SK-N-SH (cell line): Measurements from ENCODE around the gene AFAP1L1. TPM values are rescaled to one million over a fixed set of nuclear protein-coding genes. Genes with fewer than 3 reads are reported as not detected.

Source experiments
- CTCF ChIA-PET: fragments of 300-600, 350-600 bp; formaldehyde crosslinking; extraction: SDS; loops from one replicate; lab custom pipeline; 2021; lab: Yijun Ruan, JAX
- POLR2A ChIA-PET: fragments of 350-600 bp; sonication (Branson Sonifier 250); formaldehyde crosslinking; extraction: SDS; loops from one replicate; lab custom pipeline; 2020; ENCODE audit warnings: antibody characterized with exemption, inconsistent platforms; lab: Yijun Ruan, JAX
- DNase-seq: peaks from one replicate; pipeline ENCODE4 v3.0.0; 2012
- H2AFZ ChIP-seq: fragments of 200-600 bp; sonication (generic); 2 replicates; pipeline ENCODE4 v1.8.1; 2016; ENCODE audit warnings: antibody characterized with exemption, mild to moderate bottlenecking, low read depth
- H3F3A ChIP-seq: fragments of 200-600 bp; sonication (generic); replicated peaks from 2 replicates; pipeline ENCODE3; 2016; ENCODE audit warnings: antibody characterized with exemption, mild to moderate bottlenecking; ENCODE audit not compliant: insufficient read depth
- H3K27ac ChIP-seq, 2 experiments: fragments of 200-500 bp in 1 of 2; fragments of 200-600 bp in 1 of 2; sonication (Bioruptor generic) in 1 of 2; sonication (generic), shearing (Covaris generic) in 1 of 2; 2 replicates each; pipeline versions ENCODE4 v1.5.1 to v1.6.1; 2014 to 2016; ENCODE audit warnings: low read depth in 2 of 2, inconsistent platforms in 1 of 2, low read length in 1 of 2, mild to moderate bottlenecking in 1 of 2, mixed read lengths in 1 of 2
- H3K27me3 ChIP-seq: fragments of 200-600 bp; sonication (generic), shearing (Covaris generic); 2 replicates; pipeline ENCODE4 v1.6.1; 2016; ENCODE audit warnings: mixed run types; ENCODE audit not compliant: insufficient read depth
- H3K36me3 ChIP-seq, 2 experiments: fragments of 200-500 bp in 1 of 2; fragments of 200-600 bp in 1 of 2; sonication (Bioruptor generic) in 1 of 2; sonication (generic) in 1 of 2; replicated peaks in 1 of 2; 2 replicates each; pipeline versions ENCODE3 to v1.5.1; 2014 to 2016; ENCODE audit warnings: low read length in 1 of 2, mild to moderate bottlenecking in 1 of 2; ENCODE audit not compliant: insufficient read depth in 2 of 2, control insufficient read depth in 1 of 2
- H3K4me1 ChIP-seq, 2 experiments: fragments of 200-500 bp in 1 of 2; fragments of 200-600 bp in 1 of 2; sonication (Bioruptor generic) in 1 of 2; sonication (generic), shearing (Covaris generic) in 1 of 2; 2 replicates each; pipeline versions ENCODE4 v1.5.1 to v1.6.1; 2014 to 2016; ENCODE audit warnings: low read depth in 1 of 2, low read length in 1 of 2, mixed run types in 1 of 2; ENCODE audit not compliant: insufficient read depth in 2 of 2, control insufficient read depth in 1 of 2
- H3K4me2 ChIP-seq: fragments of 200-600 bp; sonication (generic), shearing (Covaris generic); 2 replicates; pipeline ENCODE4 v1.6.1; 2017; ENCODE audit warnings: mixed run types
- H3K4me3 ChIP-seq, 2 experiments: fragments of 200-500 bp in 1 of 2; fragments of 200-600 bp in 1 of 2; sonication (Bioruptor generic) in 1 of 2; sonication (generic), shearing (Covaris generic) in 1 of 2; 2 replicates each; pipeline versions ENCODE4 v1.5.1 to v1.8.1; 2014 to 2016; ENCODE audit warnings: low read depth in 2 of 2, inconsistent platforms in 1 of 2, low read length in 1 of 2, mild to moderate bottlenecking in 1 of 2, mixed read lengths in 1 of 2, moderate library complexity in 1 of 2
- H3K79me2 ChIP-seq: fragments of 200-600 bp; sonication (generic); 2 replicates; pipeline ENCODE4 v1.8.1; 2017; ENCODE audit warnings: mild to moderate bottlenecking; ENCODE audit not compliant: insufficient read depth
- H3K9ac ChIP-seq: fragments of 200-600 bp; sonication (generic); 2 replicates; pipeline ENCODE4 v1.6.1; 2017; ENCODE audit warnings: mixed run types
- H3K9me2 ChIP-seq: fragments of 200-600 bp; sonication (generic); 2 replicates; pipeline ENCODE4 v1.6.1; 2017; ENCODE audit warnings: mixed run types
- H3K9me3 ChIP-seq: fragments of 200-600 bp; sonication (generic); 2 replicates; pipeline ENCODE4 v1.6.1; 2017; ENCODE audit warnings: mixed run types, mild to moderate bottlenecking, moderate library complexity
- H4K20me1 ChIP-seq: fragments of 200-600 bp; sonication (generic); 2 replicates; pipeline ENCODE4 v1.6.1; 2017; ENCODE audit warnings: mild to moderate bottlenecking, mixed run types; ENCODE audit not compliant: insufficient read depth
- CHD2 ChIP-seq: fragments of 150-350 bp; IDR thresholded peaks from 2 replicates; pipeline ENCODE4 v1.6.1; 2018; ENCODE audit warnings: low read length; ENCODE audit not compliant: partially characterized antibody
- ELF1 ChIP-seq: IDR thresholded peaks from 2 replicates; pipeline ENCODE4 v1.4.0; 2012
- FOSL2 ChIP-seq: IDR thresholded peaks from 2 replicates; pipeline ENCODE4 v1.4.0; 2012; ENCODE audit warnings: low read depth, mild to moderate bottlenecking, moderate library complexity, borderline replicate concordance
- FOXM1 ChIP-seq: IDR thresholded peaks from 2 replicates; pipeline ENCODE4 v1.4.0; 2012; ENCODE audit warnings: low read depth, mild to moderate bottlenecking
- IRF3 ChIP-seq: fragments of 150-350 bp; IDR thresholded peaks from 2 replicates; pipeline ENCODE4 v1.6.1; 2016; ENCODE audit warnings: mild to moderate bottlenecking, low read depth, low read length
- JUND ChIP-seq: IDR thresholded peaks from 2 replicates; pipeline ENCODE4 v1.4.0; 2012
- MAX ChIP-seq: IDR thresholded peaks from 2 replicates; pipeline ENCODE4 v1.4.0; 2012; ENCODE audit warnings: low read depth
- MEF2A ChIP-seq: IDR thresholded peaks from 2 replicates; pipeline ENCODE4 v1.4.0; 2012; ENCODE audit warnings: low read depth, borderline replicate concordance
- MXI1 ChIP-seq: IDR thresholded peaks from 2 replicates; pipeline ENCODE4 v1.6.1; 2012; ENCODE audit warnings: mild to moderate bottlenecking, low read depth, low read length, improper control_type of control experiment
- NFIC ChIP-seq: IDR thresholded peaks from 2 replicates; pipeline ENCODE4 v1.4.0; 2012; ENCODE audit warnings: borderline replicate concordance
- NRF1 ChIP-seq: IDR thresholded peaks from 2 replicates; pipeline ENCODE4 v1.6.1; 2012; ENCODE audit warnings: low read depth, mild to moderate bottlenecking, low read length
- RAD21 ChIP-seq: IDR thresholded peaks from 2 replicates; pipeline ENCODE4 v1.6.1; 2012; ENCODE audit warnings: mild to moderate bottlenecking, low read length
- REST ChIP-seq: IDR thresholded peaks from 2 replicates; pipeline ENCODE4 v1.6.1; 2012; ENCODE audit warnings: mild to moderate bottlenecking, low read depth, low read length, moderate library complexity
- RXRA ChIP-seq: IDR thresholded peaks from 2 replicates; pipeline ENCODE4 v1.4.0; 2012; ENCODE audit warnings: low read depth, mild to moderate bottlenecking, borderline replicate concordance
- SIN3A ChIP-seq: IDR thresholded peaks from 2 replicates; pipeline ENCODE4 v1.6.1; 2012; ENCODE audit warnings: low read depth, mild to moderate bottlenecking, low read length, moderate library complexity, borderline replicate concordance
- SMC3 ChIP-seq: IDR thresholded peaks from 2 replicates; pipeline ENCODE4 v1.6.1; 2012; ENCODE audit warnings: low read depth, low read length, improper control_type of control experiment
- TCF12 ChIP-seq: IDR thresholded peaks from 2 replicates; pipeline ENCODE4 v1.4.0; 2012
- TEAD4 ChIP-seq: IDR thresholded peaks from 2 replicates; pipeline ENCODE4 v1.4.0; 2012; ENCODE audit warnings: mild to moderate bottlenecking, borderline replicate concordance; ENCODE audit not compliant: insufficient read depth
- USF2 ChIP-seq: fragments of 150-350 bp; IDR thresholded peaks from 2 replicates; pipeline ENCODE4 v1.6.1; 2017; ENCODE audit warnings: antibody characterized with exemption, low read length, low read depth, borderline replicate concordance
- YY1 ChIP-seq: IDR thresholded peaks from 2 replicates; pipeline ENCODE4 v1.4.0; 2012; ENCODE audit warnings: low read depth, mild to moderate bottlenecking
- WGBS: methylation state at CpG from one replicate; pipeline ENCODE4 v1.1.6; 2017; ENCODE audit warnings: low lambda C conversion rate; 5-methylcytosine and 5-hydroxymethylcytosine counted together
- polyA plus RNA-seq, 3 experiments: library from polyadenylated mRNA; depleted of rRNA; stranded (reverse); fragments of >200 nt; gene quantifications; 2 replicates each; pipeline ENCODE4 v1.2.3, GENCODE V29; 2012

Gene AFAP1L1
- polyA plus RNA-seq, 1 of the 3 experiments (the other 2 are of a cell fraction) = 0.82 TPM

- no peaks in the 10 kb centered on the region for H3K27me3 ChIP-seq
- CTCF ChIA-PET = interaction anchor here (0.6 to 41.4 kb wide), 21 partner anchors 9 to 828 kb away, joined by 3 to 1751 read pairs (median 6); partner anchors contain the start of genes ARHGEF37 and PCYOX1L
- no peaks in the 10 kb centered on the region for H3F3A ChIP-seq
- TF ChIP-seq NRF1 = no peak
- TF ChIP-seq IRF3 = no peak
- no peak for TF ChIP-seq MAX
- TF ChIP-seq SMC3 = no peak
- no peak for TF ChIP-seq CHD2
- no peak for TF ChIP-seq TEAD4
- no peak for TF ChIP-seq SIN3A
- TF ChIP-seq JUND = no peak
- no peak for TF ChIP-seq USF2
- TF ChIP-seq NFIC = no peak
- no peak for TF ChIP-seq FOXM1
- no peak for TF ChIP-seq YY1
- no peak for TF ChIP-seq ELF1
- TF ChIP-seq MEF2A = no peak
- TF ChIP-seq RAD21 = no peak
- no peak for TF ChIP-seq RXRA
- TF ChIP-seq, all 33 proteins: peak for 0
- no peak for DNase-seq
- Histone ChIP-seq H3K4me1 (peaks cover 0 to 48% of the 10 kb centered on the region in 2 experiments; a peak in 1 of 4 replicates), H3K27ac (peak overlapping the region in 1 of 2 experiments; percentile 73; a peak in 1 of 4 replicates), H3K36me3 (no peaks in the 10 kb centered on the region), H3K4me3 (no peak overlapping the region; a peak in 1 of 4 replicates), H2AFZ (peak overlapping the region; percentile 58; the same call in 1 of the 2 replicates), H3K4me2 (no peak overlapping the region), H3K79me2 (no peaks in the 10 kb centered on the region), H4K20me1 (no peaks in the 10 kb centered on the region), H3K9me3 (no peaks in the 10 kb centered on the region), H3K9ac (no peak overlapping the region), H3K9me2 (no peaks in the 10 kb centered on the region)
- POLR2A ChIA-PET = interaction anchor here (0.6 to 4.3 kb wide), 6 partner anchors 10 to 58 kb away, joined by 3 to 40 read pairs (median 4); no protein-coding TSS in a partner anchor
- 57% methylated on average over 7 of the region's 8 CpGs for WGBS
Observed at GRCh38 chr5:149381261-149381985, 109.8 kb downstream of the AFAP1L1 start.

- Histone ChIP-seq H3K4me2 (no peak overlapping the region), H2AFZ (peak overlapping the region; percentile 58; the same call in 1 of the 2 replicates)
- TF ChIP-seq ELF1 = no peak
- no peak for TF ChIP-seq MXI1
- no peak for TF ChIP-seq USF2
- TF ChIP-seq TCF12 = no peak
- no peak for TF ChIP-seq REST
- no peak for TF ChIP-seq MAX
- TF ChIP-seq YY1 = no peak
- no peak for TF ChIP-seq FOSL2
Observed at GRCh38 chr5:149381986-149382338, 110.3 kb downstream of the AFAP1L1 start.

More at GRCh38 chr5:149381986-149382338, 110.3 kb downstream of the AFAP1L1 start:
- H3K27me3 ChIP-seq = no peaks in the 10 kb centered on the region
- H3K4me1 ChIP-seq = peaks cover 0 to 48% of the 10 kb centered on the region in 2 experiments; a peak in 1 of 4 replicates
- peak overlapping the region in 1 of 2 experiments; percentile 73; a peak in 1 of 4 replicates for H3K27ac ChIP-seq
- H3K4me3 ChIP-seq = no peak overlapping the region; a peak in 1 of 4 replicates
- no peaks in the 10 kb centered on the region for H3K79me2 ChIP-seq
- POLR2A ChIA-PET = interaction anchor here (1.3 to 4.3 kb wide), 5 partner anchors 10 to 51 kb away, joined by 3 to 40 read pairs (median 5); no protein-coding TSS in a partner anchor
- CTCF ChIA-PET = interaction anchor here (0.6 to 41.4 kb wide), 25 partner anchors 8 to 200 kb away, joined by 3 to 1751 read pairs (median 5); partner anchors contain the start of genes ARHGEF37 and PCYOX1L
- WGBS = 62% methylated on average over 11 of the region's 16 CpGs
- no peaks in the 10 kb centered on the region for H3K9me3 ChIP-seq
- no peaks in the 10 kb centered on the region for H3F3A ChIP-seq
- no peaks in the 10 kb centered on the region for H4K20me1 ChIP-seq
- no peaks in the 10 kb centered on the region for H3K36me3 ChIP-seq
- H3K9me2 ChIP-seq = no peaks in the 10 kb centered on the region
- peak; percentile 93 for DNase-seq
- no peak overlapping the region for H3K9ac ChIP-seq
